ENCODE measurements around the gene SCYGR2.

Gene SCYGR2

GRCh38 chr2:227629435-227629834, 30.7 kb downstream of the SCYGR2 start:
- no peaks in the 10 kb centered on the region; the same call in none of the 2 replicates for H3K4me1 ChIP-seq
- H3K4me3 ChIP-seq (ENCODE audit: low read depth, low read length): peak overlapping the region; percentile 2; the same call in 1 of the 2 replicates
- no peak for TF ChIP-seq CTCF (IDR thresholded peaks at IDR 0.05; ENCODE audit: low read depth, low read length)
- no peaks in the 10 kb centered on the region for H3K36me3 ChIP-seq
- DNase-seq: peak; percentile 66
- no peaks in the 10 kb centered on the region for H3K9me3 ChIP-seq
- H3K27me3 ChIP-seq: no peaks in the 10 kb centered on the region

- no peak for TF ChIP-seq CTCF (IDR thresholded peaks at IDR 0.05; ENCODE audit: low read depth, low read length)
- Histone ChIP-seq H3K4me3 (ENCODE audit: low read depth, low read length) (no peak overlapping the region), H3K4me1 (no peaks in the 10 kb centered on the region; the same call in none of the 2 replicates), H3K9me3 (no peaks in the 10 kb centered on the region), H3K27me3 (no peaks in the 10 kb centered on the region), H3K36me3 (no peaks in the 10 kb centered on the region)
- DNase-seq: no peak
Observed at GRCh38 chr2:227630322-227630721, 31.6 kb downstream of the SCYGR2 start.

- TF ChIP-seq CTCF (IDR thresholded peaks at IDR 0.05; ENCODE audit: low read depth, low read length): no peak
Observed at GRCh38 chr2:227632827-227633226, 34.1 kb downstream of the SCYGR2 start.

GRCh38 chr2:227634201-227634600, 35.5 kb downstream of the SCYGR2 start:
- Histone ChIP-seq H3K27me3 (no peaks in the 10 kb centered on the region), H3K4me1 (no peaks in the 10 kb centered on the region; the same call in 1 of the 2 replicates), H3K9me3 (no peaks in the 10 kb centered on the region)

More at GRCh38 chr2:227632827-227633226, 34.1 kb downstream of the SCYGR2 start:
- no peak overlapping the region for H3K4me3 ChIP-seq (ENCODE audit: low read depth, low read length)
- H3K4me1 ChIP-seq: no peaks in the 10 kb centered on the region; the same call in 1 of the 2 replicates
- no peaks in the 10 kb centered on the region for H3K9me3 ChIP-seq
- no peak for DNase-seq
- no peaks in the 10 kb centered on the region for H3K36me3 ChIP-seq
- no peaks in the 10 kb centered on the region for H3K27me3 ChIP-seq

GRCh38 chr2:227642656-227643055, 44.0 kb downstream of the SCYGR2 start:
- Histone ChIP-seq H3K36me3 (no peaks in the 10 kb centered on the region), H3K4me3 (ENCODE audit: low read depth, low read length) (no peak overlapping the region), H3K4me1 (no peaks in the 10 kb centered on the region; the same call in 1 of the 2 replicates), H3K9me3 (no peaks in the 10 kb centered on the region), H3K27me3 (no peaks in the 10 kb centered on the region)
- DNase-seq: no peak
- no peak for TF ChIP-seq CTCF (IDR thresholded peaks at IDR 0.05; ENCODE audit: low read depth, low read length)

More at GRCh38 chr2:227634201-227634600, 35.5 kb downstream of the SCYGR2 start:
- Histone ChIP-seq H3K36me3 (no peaks in the 10 kb centered on the region), H3K4me3 (ENCODE audit: low read depth, low read length) (no peak overlapping the region)
- DNase-seq: no peak
- TF ChIP-seq CTCF (IDR thresholded peaks at IDR 0.05; ENCODE audit: low read depth, low read length): no peak

- Histone ChIP-seq H3K4me3 (ENCODE audit: low read depth, low read length) (no peak overlapping the region), H3K36me3 (no peaks in the 10 kb centered on the region), H3K4me1 (no peaks in the 10 kb centered on the region; the same call in 1 of the 2 replicates), H3K27me3 (no peaks in the 10 kb centered on the region), H3K9me3 (no peaks in the 10 kb centered on the region)
- TF ChIP-seq CTCF (IDR thresholded peaks at IDR 0.05; ENCODE audit: low read depth, low read length): no peak
- DNase-seq: no peak
Observed at GRCh38 chr2:227643990-227644551, 45.4 kb downstream of the SCYGR2 start.
